Ramos (cell line): ENCODE measurements around the gene SLC39A13.

ENCODE experiments used
- in situ Hi-C: fragments of 300-500 bp; cut with MboI; formaldehyde crosslinking; loops from one replicate; pipeline ENCODE4 v1.14.3; 2022; ENCODE audit warnings: low sequenced_read_pairs; ENCODE audit not compliant: unreplicated experiment

The SLC39A13 gene

GRCh38 chr11:47418454-47419259, 10.3 kb downstream of the SLC39A13 start:
- in situ Hi-C loops, result no loop called here

GRCh38 chr11:47425611-47426010, 17.2 kb downstream of the SLC39A13 start:
- in situ Hi-C loops, result loop anchor here (25.0 kb wide), 1 partner anchor 563 kb away; no protein-coding TSS in a partner anchor

- in situ Hi-C loops, result loop anchor here (25.0 kb wide), 1 partner anchor 564 kb away; no protein-coding TSS in a partner anchor
Measured at GRCh38 chr11:47426062-47426956, 17.9 kb downstream of the SLC39A13 start, which contains the start of gene PSMC3. Gene PSMC3 (minus strand): TSS chr11:47426439. CDS start chr11:47426279, 160 bp downstream.

GRCh38 chr11:47430524-47430923, 22.1 kb downstream of the SLC39A13 start:
- in situ Hi-C loops, result loop anchor here (25.0 kb wide), 1 partner anchor 568 kb away; no protein-coding TSS in a partner anchor

- in situ Hi-C loops, result loop anchor here (25.0 kb wide), 1 partner anchor 569 kb away; no protein-coding TSS in a partner anchor
Measured at GRCh38 chr11:47431356-47432083, 23.1 kb downstream of the SLC39A13 start.

- in situ Hi-C loops, result loop anchor here (25.0 kb wide), 1 partner anchor 571 kb away; no protein-coding TSS in a partner anchor
Measured at GRCh38 chr11:47433157-47433556, 24.8 kb downstream of the SLC39A13 start.

GRCh38 chr11:47434011-47434786, 25.8 kb downstream of the SLC39A13 start:
- in situ Hi-C loops, result loop anchor here (25.0 kb wide), 1 partner anchor 572 kb away; no protein-coding TSS in a partner anchor

GRCh38 chr11:47435687-47436086, 27.3 kb downstream of the SLC39A13 start:
- in situ Hi-C loops, result loop anchor here (25.0 kb wide), 1 partner anchor 573 kb away; no protein-coding TSS in a partner anchor

GRCh38 chr11:47436726-47437125, 28.3 kb downstream of the SLC39A13 start:
- in situ Hi-C loops, result loop anchor here (25.0 kb wide), 1 partner anchor 574 kb away; no protein-coding TSS in a partner anchor

GRCh38 chr11:47437218-47437745, 28.9 kb downstream of the SLC39A13 start:
- in situ Hi-C loops, result loop anchor here (25.0 kb wide), 1 partner anchor 575 kb away; no protein-coding TSS in a partner anchor

- in situ Hi-C loops, result loop anchor here (25.0 kb wide), 1 partner anchor 576 kb away; no protein-coding TSS in a partner anchor
Measured at GRCh38 chr11:47437746-47438418, 29.5 kb downstream of the SLC39A13 start.

- in situ Hi-C loops, result loop anchor here (25.0 kb wide), 1 partner anchor 576 kb away; no protein-coding TSS in a partner anchor
Measured at GRCh38 chr11:47438721-47439120, 30.3 kb downstream of the SLC39A13 start.

GRCh38 chr11:47440054-47440476, 31.7 kb downstream of the SLC39A13 start:
- in situ Hi-C loops, result loop anchor here (25.0 kb wide), 1 partner anchor 578 kb away; no protein-coding TSS in a partner anchor

GRCh38 chr11:47441421-47441820, 33.0 kb downstream of the SLC39A13 start:
- in situ Hi-C loops, result loop anchor here (25.0 kb wide), 1 partner anchor 579 kb away; no protein-coding TSS in a partner anchor

- in situ Hi-C loops, result loop anchor here (25.0 kb wide), 1 partner anchor 580 kb away; no protein-coding TSS in a partner anchor
Measured at GRCh38 chr11:47442514-47442913, 34.1 kb downstream of the SLC39A13 start.

- in situ Hi-C loops, result loop anchor here (25.0 kb wide), 1 partner anchor 581 kb away; no protein-coding TSS in a partner anchor
Measured at GRCh38 chr11:47443028-47443700, 34.8 kb downstream of the SLC39A13 start.

GRCh38 chr11:47443817-47444216, 35.4 kb downstream of the SLC39A13 start:
- in situ Hi-C loops, result loop anchor here (25.0 kb wide), 1 partner anchor 582 kb away; no protein-coding TSS in a partner anchor
